ENCODE results near the gene TMC3.
"Not testable (repeated sequence)": the region's sequence is repeated elsewhere in the genome, so short reads cannot be mapped to it uniquely, and the experiment has no call there.

The TMC3 gene

GRCh38 chr15:81373775-81374395 is at the start of gene TMC3:
Gene TMC3, minus strand, starts transcription at chr15:81374213. Its CDS starts 136 bp downstream, at chr15:81374077.
- no peak for DNase-seq

DNA sequence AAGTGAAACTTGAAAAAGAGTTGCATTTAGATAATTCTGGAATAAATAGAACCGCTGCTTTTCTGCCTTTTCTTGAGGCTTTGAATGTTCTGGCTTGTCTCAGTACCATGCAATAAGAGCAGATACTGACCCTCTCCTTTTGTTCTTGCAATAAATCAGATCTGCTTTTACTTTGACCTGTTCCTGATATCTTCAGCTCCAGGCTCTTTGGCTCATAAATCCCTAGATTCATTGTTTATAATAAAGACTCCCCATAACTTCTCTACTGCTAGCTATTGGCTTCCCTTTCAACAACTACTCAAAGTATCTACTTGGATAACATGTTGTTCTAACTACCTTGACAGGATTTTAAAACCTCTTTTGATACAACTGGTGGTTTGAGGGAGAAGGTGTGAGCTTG is 47.4 kb upstream of the TMC3 start:
- no peak for DNase-seq

DNA sequence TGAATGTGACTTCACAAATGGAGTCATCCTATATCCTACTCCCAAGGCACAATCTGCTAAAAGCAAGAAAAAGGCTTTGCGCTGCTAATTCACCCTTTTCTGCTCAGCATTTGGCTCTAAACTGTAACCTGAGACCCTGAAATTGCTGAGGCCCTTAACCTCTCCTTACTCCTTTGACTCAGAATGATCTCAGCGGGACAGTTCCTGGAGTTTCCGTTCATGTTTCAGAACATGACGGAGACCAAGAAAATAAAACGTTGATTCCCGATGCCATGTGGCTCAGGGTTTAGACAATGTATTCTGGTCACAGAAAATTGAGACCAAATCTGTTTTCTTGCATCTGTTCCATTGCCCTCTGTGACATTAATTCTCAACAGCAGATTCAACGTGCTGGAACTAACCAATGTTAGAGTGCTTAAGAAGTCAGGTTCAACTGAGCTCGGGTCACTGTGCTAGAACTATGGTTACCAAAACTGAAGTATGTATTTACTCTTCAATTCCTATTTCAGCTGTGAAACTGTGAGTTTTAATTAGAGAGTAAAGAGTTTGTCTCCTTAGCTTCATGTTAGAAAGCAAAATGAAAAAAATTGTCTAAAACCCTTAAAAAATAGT is 45.4 kb upstream of the TMC3 start:
- DNase-seq = no peak

GRCh38 chr15:81418891-81419290 is 44.9 kb upstream of the TMC3 start:
- no peak for DNase-seq

DNA sequence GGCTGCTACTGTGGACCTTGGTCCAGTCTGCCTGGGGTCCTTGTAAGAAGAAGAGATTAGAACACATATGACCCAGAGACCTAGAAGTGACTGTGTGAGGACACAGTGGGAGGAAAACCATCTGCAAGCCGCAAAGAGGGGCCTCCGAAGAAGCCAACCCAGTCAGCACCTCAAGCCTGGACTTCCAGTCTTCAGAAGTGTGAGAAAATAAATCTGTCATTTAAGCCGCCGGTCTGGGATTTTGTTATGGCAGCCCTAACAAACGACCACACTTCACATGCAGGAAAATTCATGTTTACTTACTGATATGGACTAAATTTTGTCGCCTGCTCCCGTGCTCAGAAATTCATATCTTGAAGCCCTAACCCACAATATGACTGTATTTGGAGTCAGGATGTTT is 44.4 kb upstream of the TMC3 start:
- no peak for DNase-seq

GRCh38 chr15:81414274-81414968 is 40.4 kb upstream of the TMC3 start:
- DNase-seq = not testable (repeated sequence)

GRCh38 chr15:81413851-81414250 is 39.8 kb upstream of the TMC3 start:
- no peak for DNase-seq

GRCh38 chr15:81411969-81412633 is 38.1 kb upstream of the TMC3 start:
- DNase-seq = no peak

GRCh38 chr15:81411051-81411450 is 37.0 kb upstream of the TMC3 start:
- DNase-seq = no peak

GRCh38 chr15:81410318-81410753 is 36.3 kb upstream of the TMC3 start:
- no peak for DNase-seq

DNA sequence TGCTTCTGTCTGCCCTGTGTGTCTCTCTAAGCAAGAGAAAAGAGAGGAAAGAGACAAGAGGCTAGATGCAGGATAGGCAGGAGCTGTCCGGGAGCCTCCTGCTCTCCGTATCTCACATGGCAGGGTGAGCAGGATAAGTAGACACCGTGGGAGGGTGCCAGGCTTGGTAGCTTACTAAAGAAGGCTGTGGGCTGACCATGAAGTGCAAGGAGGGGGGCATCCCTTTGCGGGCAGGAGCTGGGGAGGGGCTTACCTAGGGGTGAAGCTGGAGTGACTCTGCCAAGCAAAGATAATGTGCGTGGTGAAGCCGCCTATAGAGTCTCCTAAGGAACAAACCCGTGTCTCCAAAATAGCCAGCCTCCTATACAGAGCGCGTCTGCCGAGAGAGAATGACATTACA is 33.7 kb upstream of the TMC3 start:
- DNase-seq = no peak

GRCh38 chr15:81407176-81407575 is 33.2 kb upstream of the TMC3 start:
- no peak for DNase-seq

GRCh38 chr15:81400640-81401236 is 26.7 kb upstream of the TMC3 start:
- no peak for DNase-seq

- DNase-seq = no peak
Observed at GRCh38 chr15:81398910-81399551, 25.0 kb upstream of the TMC3 start.

GRCh38 chr15:81398456-81398855 is 24.4 kb upstream of the TMC3 start:
- no peak for DNase-seq

- no peak for DNase-seq
Observed at GRCh38 chr15:81394603-81395002, 20.6 kb upstream of the TMC3 start.

DNA sequence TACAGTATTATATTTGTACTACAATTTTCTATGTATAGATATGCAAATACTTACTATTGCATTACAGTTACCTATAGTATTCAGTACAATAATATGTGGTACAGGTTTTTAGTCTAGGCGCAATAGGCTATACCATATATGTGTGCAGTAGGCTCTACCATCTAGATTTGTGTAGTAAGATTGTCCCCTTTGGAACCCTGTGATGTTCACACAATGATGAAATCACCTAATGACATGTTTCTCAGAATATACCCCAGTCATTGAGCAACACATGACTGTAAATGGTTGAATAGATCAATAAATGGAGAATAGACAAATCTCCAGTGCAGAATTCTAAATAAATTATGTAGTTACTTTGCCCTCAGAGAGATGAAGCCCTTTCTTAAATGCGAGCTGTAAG is 17.6 kb upstream of the TMC3 start:
- no peak for DNase-seq

- DNase-seq = no peak
Observed at GRCh38 chr15:81388436-81388770, 14.4 kb upstream of the TMC3 start.

DNA sequence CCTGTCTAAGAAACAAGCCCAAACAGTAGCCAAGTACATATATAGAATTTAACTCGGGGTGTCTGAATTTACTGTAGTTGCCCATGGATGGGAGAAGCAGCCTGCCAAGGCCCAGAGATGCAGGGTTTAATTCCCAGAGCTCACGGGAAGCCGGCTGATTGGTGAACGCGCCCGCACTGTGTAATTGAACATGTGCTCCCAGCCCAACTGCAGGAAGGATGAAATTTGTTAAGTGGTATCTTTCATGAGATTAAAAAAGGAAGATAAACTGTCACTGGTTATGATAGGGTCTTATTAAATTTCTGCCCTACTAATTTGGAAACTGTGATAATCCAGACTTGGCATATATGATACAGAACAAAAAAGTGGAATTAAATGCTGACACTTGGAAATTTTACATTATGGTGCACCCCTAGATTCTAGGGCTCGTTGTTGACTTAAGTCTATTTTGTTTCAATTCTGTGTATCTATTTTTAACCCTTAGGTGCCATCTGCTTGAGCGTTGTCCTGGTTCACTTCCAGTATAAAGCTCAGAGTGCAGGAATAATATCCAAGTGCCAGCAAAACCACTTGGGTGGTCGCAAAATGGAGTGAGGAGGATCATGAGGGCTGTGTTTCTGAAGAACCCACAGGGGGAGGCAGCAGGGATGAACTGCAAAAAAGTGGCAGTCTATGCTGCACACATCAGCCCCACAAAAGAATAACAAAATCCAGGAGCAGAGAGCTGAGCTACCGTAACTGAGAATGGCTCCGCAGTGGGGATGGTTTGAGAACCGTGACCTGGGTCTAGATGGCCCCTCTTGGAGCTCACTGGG is 13.8 kb upstream of the TMC3 start:
- DNase-seq = no peak

- DNase-seq = no peak
Observed at GRCh38 chr15:81386947-81387346, 12.9 kb upstream of the TMC3 start.

GRCh38 chr15:81385721-81386076 is 11.7 kb upstream of the TMC3 start:
- no peak for DNase-seq

Measured in activated CD8-positive, alpha-beta memory T cell treated with anti-CD3 and anti-CD28 coated beads, Interleukin-2, amount 50 U/mL, for 48 hours (primary cell).